ENCODE results near the gene ST6GALNAC5. TPM values are rescaled to one million over a fixed set of nuclear protein-coding genes. Genes with fewer than 3 reads are reported as not detected.
A peak's percentile ranks its signal among the peaks of the same experiment; 100 is the strongest.
"Not testable (repeated sequence)": the region's sequence is repeated elsewhere in the genome, so short reads cannot be mapped to it uniquely, and the experiment has no call there.

Gene ST6GALNAC5
- polyA plus RNA-seq, 4 donors: 0.90 to 4.0 TPM; not detected in 2

DNA sequence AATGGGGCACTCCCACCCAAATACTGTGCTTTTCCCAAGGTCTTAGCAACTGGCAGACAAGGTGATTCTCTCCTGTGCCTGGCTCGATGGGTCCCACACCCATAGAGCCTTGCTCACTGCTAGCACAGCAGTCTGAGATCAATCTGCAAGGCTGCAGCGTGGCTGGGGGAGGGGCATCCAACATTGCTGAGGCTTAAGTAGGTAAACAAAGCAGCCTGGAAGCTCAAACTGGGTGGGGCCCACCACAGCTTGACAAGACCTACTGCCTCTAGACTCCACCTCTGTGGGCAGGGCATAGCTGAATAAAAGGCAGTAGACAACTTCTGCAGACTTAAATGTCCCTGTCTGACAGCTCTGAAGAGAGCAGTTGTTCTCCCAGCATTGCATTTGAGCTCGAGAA, 114.0 kb downstream of the ST6GALNAC5 start:
- H3K4me1 ChIP-seq (ENCODE audit: control insufficient read depth in 3 of 3, insufficient read depth in 2 of 3, low read depth in 1 of 3, low read length in 2 of 3); H3K27ac ChIP-seq (ENCODE audit: low read depth in 1 of 3, low read length in 2 of 3); H3K9me3 ChIP-seq (ENCODE audit: control insufficient read depth in 2 of 2, insufficient read depth in 1 of 2, low read depth in 1 of 2, low read length in 1 of 2); H3K36me3 ChIP-seq (ENCODE audit: control insufficient read depth in 3 of 3, insufficient read depth in 2 of 3, low read depth in 1 of 3, low read length in 3 of 3); H3K27me3 ChIP-seq (ENCODE audit: control insufficient read depth in 3 of 3, insufficient read depth in 3 of 3, low read length in 3 of 3); FAIRE-seq; H3K4me3 ChIP-seq (ENCODE audit: low read depth in 1 of 3, low read length in 3 of 3); DNase-seq: not testable (repeated sequence)
- 19 to 43% (median 23%) methylated on average over 3 of the region's 3 CpGs for WGBS, 3 donors

- 72 to 79% (median 73%) methylated on average over 2 of the region's 2 CpGs for WGBS, 3 donors
- FAIRE-seq (no peak), DNase-seq (no peak)
- H3K27me3 ChIP-seq (ENCODE audit: control insufficient read depth in 3 of 3, insufficient read depth in 3 of 3, low read length in 3 of 3): no peaks in the 10 kb centered on the region
- H3K36me3 ChIP-seq (ENCODE audit: control insufficient read depth in 3 of 3, insufficient read depth in 2 of 3, low read depth in 1 of 3, low read length in 3 of 3): no peaks in the 10 kb centered on the region
- no peak overlapping the region for H3K4me3 ChIP-seq (ENCODE audit: low read depth in 1 of 3, low read length in 3 of 3)
- no peaks in the 10 kb centered on the region for H3K9me3 ChIP-seq (ENCODE audit: control insufficient read depth in 2 of 2, insufficient read depth in 1 of 2, low read depth in 1 of 2, low read length in 1 of 2)
- no peak overlapping the region for H3K27ac ChIP-seq (ENCODE audit: low read depth in 1 of 3, low read length in 2 of 3)
- H3K4me1 ChIP-seq (ENCODE audit: control insufficient read depth in 3 of 3, insufficient read depth in 2 of 3, low read depth in 1 of 3, low read length in 2 of 3): no peaks in the 10 kb centered on the region
These were observed 122.7 kb downstream of the ST6GALNAC5 start for GRCh38 chr1:76989976-76990375.

GRCh38 chr1:76993036-76993435, 125.8 kb downstream of the ST6GALNAC5 start:
- Histone ChIP-seq H3K27ac (ENCODE audit: low read depth in 1 of 3, low read length in 2 of 3) (peak overlapping the region in 1 of 3 donors; percentile 6), H3K36me3 (ENCODE audit: control insufficient read depth in 3 of 3, insufficient read depth in 2 of 3, low read depth in 1 of 3, low read length in 3 of 3) (no peaks in the 10 kb centered on the region), H3K4me1 (ENCODE audit: control insufficient read depth in 3 of 3, insufficient read depth in 2 of 3, low read depth in 1 of 3, low read length in 2 of 3) (no peaks in the 10 kb centered on the region), H3K4me3 (ENCODE audit: low read depth in 1 of 3, low read length in 3 of 3) (no peak overlapping the region), H3K9me3 (ENCODE audit: control insufficient read depth in 2 of 2, insufficient read depth in 1 of 2, low read depth in 1 of 2, low read length in 1 of 2) (no peaks in the 10 kb centered on the region), H3K27me3 (ENCODE audit: control insufficient read depth in 3 of 3, insufficient read depth in 3 of 3, low read length in 3 of 3) (no peaks in the 10 kb centered on the region)
- FAIRE-seq: no peak
- WGBS, 3 donors: 77 to 98% (median 92%) methylated on average over 1 of the region's 1 CpG
- no peak for DNase-seq

- Histone ChIP-seq H3K36me3 (ENCODE audit: control insufficient read depth in 3 of 3, insufficient read depth in 2 of 3, low read depth in 1 of 3, low read length in 3 of 3) (no peaks in the 10 kb centered on the region), H3K4me3 (ENCODE audit: low read depth in 1 of 3, low read length in 3 of 3) (no peak overlapping the region), H3K4me1 (ENCODE audit: control insufficient read depth in 3 of 3, insufficient read depth in 2 of 3, low read depth in 1 of 3, low read length in 2 of 3) (no peaks in the 10 kb centered on the region), H3K9me3 (ENCODE audit: control insufficient read depth in 2 of 2, insufficient read depth in 1 of 2, low read depth in 1 of 2, low read length in 1 of 2) (no peaks in the 10 kb centered on the region), H3K27me3 (ENCODE audit: control insufficient read depth in 3 of 3, insufficient read depth in 3 of 3, low read length in 3 of 3) (no peaks in the 10 kb centered on the region), H3K27ac (ENCODE audit: low read depth in 1 of 3, low read length in 2 of 3) (no peak overlapping the region)
- no peak for FAIRE-seq
- DNase-seq: no peak
- 84 to 92% (median 86%) methylated on average over 4 of the region's 4 CpGs for WGBS, 3 donors
These were observed 131.4 kb downstream of the ST6GALNAC5 start for GRCh38 chr1:76998582-76999223.

DNA sequence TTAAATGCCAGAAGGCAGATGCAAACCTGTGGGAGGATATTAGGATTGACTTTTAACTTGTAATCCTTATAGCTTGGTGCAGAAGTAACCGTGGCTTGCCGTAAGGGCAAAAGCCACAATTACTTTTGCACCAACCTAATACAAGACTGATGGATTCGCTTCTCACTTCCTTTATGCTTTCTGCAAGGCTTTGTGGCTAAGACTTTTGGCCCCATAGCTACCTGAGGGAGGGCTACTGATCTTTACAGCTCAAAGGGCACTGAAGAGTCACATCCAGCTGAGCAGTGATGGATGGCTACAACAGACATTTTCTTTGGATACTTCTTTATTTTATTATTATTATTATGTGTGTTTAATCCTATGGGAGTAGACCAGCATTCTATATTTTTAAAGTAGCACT, 140.4 kb downstream of the ST6GALNAC5 start:
- H3K4me1 ChIP-seq (ENCODE audit: control insufficient read depth in 3 of 3, insufficient read depth in 2 of 3, low read depth in 1 of 3, low read length in 2 of 3): no peaks in the 10 kb centered on the region
- H3K36me3 ChIP-seq (ENCODE audit: control insufficient read depth in 3 of 3, insufficient read depth in 2 of 3, low read depth in 1 of 3, low read length in 3 of 3): no peaks in the 10 kb centered on the region
- no peaks in the 10 kb centered on the region for H3K9me3 ChIP-seq (ENCODE audit: control insufficient read depth in 2 of 2, insufficient read depth in 1 of 2, low read depth in 1 of 2, low read length in 1 of 2)
- H3K27ac ChIP-seq (ENCODE audit: low read depth in 1 of 3, low read length in 2 of 3): no peak overlapping the region
- H3K27me3 ChIP-seq (ENCODE audit: control insufficient read depth in 3 of 3, insufficient read depth in 3 of 3, low read length in 3 of 3): no peaks in the 10 kb centered on the region
- WGBS, 3 donors: 75 to 91% (median 85%) methylated on average over 3 of the region's 3 CpGs
- no peak overlapping the region for H3K4me3 ChIP-seq (ENCODE audit: low read depth in 1 of 3, low read length in 3 of 3)
- DNase-seq: no peak
- FAIRE-seq: no peak

DNA sequence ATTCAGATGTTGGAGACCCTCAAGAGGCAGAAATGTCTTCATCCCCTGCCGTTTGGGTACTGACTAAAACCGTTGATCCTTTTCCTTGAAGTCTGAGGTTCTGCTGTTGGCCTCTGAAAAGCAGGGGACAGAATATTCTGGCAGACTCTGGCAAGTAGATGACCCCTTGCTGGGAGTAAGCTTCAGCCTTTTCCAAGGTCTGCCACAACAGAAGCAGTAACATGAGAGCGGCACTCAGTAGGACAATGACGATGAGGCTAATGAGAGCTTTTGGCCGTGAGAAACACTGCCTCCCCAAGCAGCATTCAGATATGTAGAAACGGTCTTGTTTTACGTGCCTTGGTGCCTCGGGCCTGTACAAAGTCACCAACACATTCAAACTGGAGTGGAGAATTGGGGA, 143.7 kb downstream of the ST6GALNAC5 start:
- Histone ChIP-seq H3K9me3 (ENCODE audit: control insufficient read depth in 2 of 2, insufficient read depth in 1 of 2, low read depth in 1 of 2, low read length in 1 of 2) (no peaks in the 10 kb centered on the region), H3K36me3 (ENCODE audit: control insufficient read depth in 3 of 3, insufficient read depth in 2 of 3, low read depth in 1 of 3, low read length in 3 of 3) (no peaks in the 10 kb centered on the region), H3K4me3 (ENCODE audit: low read depth in 1 of 3, low read length in 3 of 3) (no peak overlapping the region), H3K27me3 (ENCODE audit: control insufficient read depth in 3 of 3, insufficient read depth in 3 of 3, low read length in 3 of 3) (no peaks in the 10 kb centered on the region), H3K4me1 (ENCODE audit: control insufficient read depth in 3 of 3, insufficient read depth in 2 of 3, low read depth in 1 of 3, low read length in 2 of 3) (no peaks in the 10 kb centered on the region), H3K27ac (ENCODE audit: low read depth in 1 of 3, low read length in 2 of 3) (no peak overlapping the region)
- FAIRE-seq (no peak), DNase-seq (no peak)
- 66 to 74% (median 74%) methylated on average over 8 of the region's 8 CpGs for WGBS, 3 donors

DNA sequence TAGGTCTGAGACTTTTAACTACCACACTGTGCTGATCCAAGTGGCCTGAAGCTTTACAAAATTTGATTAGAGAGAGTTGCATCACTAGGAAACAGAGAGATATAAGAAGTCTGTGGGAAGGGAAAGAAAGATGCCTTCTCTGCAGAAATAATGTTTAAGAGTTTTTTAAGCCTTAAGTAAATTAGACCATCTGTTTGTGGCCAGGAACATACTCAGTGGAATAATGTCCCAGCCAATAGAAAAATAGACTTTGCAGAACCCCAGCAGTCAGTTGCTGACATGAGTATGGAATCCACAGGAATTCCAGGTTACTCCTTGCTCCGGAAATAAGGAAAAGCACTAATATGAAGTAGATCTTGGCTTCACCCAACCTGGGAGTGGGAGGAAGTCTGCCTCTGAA, 144.8 kb downstream of the ST6GALNAC5 start:
- Histone ChIP-seq H3K4me3 (ENCODE audit: low read depth in 1 of 3, low read length in 3 of 3) (no peak overlapping the region), H3K4me1 (ENCODE audit: control insufficient read depth in 3 of 3, insufficient read depth in 2 of 3, low read depth in 1 of 3, low read length in 2 of 3) (no peaks in the 10 kb centered on the region), H3K27me3 (ENCODE audit: control insufficient read depth in 3 of 3, insufficient read depth in 3 of 3, low read length in 3 of 3) (no peaks in the 10 kb centered on the region), H3K27ac (ENCODE audit: low read depth in 1 of 3, low read length in 2 of 3) (no peak overlapping the region), H3K36me3 (ENCODE audit: control insufficient read depth in 3 of 3, insufficient read depth in 2 of 3, low read depth in 1 of 3, low read length in 3 of 3) (no peaks in the 10 kb centered on the region), H3K9me3 (ENCODE audit: control insufficient read depth in 2 of 2, insufficient read depth in 1 of 2, low read depth in 1 of 2, low read length in 1 of 2) (no peaks in the 10 kb centered on the region)
- no peak for FAIRE-seq
- 68 to 89% (median 71%) methylated on average over 1 of the region's 1 CpG for WGBS, 3 donors
- DNase-seq: no peak

DNA sequence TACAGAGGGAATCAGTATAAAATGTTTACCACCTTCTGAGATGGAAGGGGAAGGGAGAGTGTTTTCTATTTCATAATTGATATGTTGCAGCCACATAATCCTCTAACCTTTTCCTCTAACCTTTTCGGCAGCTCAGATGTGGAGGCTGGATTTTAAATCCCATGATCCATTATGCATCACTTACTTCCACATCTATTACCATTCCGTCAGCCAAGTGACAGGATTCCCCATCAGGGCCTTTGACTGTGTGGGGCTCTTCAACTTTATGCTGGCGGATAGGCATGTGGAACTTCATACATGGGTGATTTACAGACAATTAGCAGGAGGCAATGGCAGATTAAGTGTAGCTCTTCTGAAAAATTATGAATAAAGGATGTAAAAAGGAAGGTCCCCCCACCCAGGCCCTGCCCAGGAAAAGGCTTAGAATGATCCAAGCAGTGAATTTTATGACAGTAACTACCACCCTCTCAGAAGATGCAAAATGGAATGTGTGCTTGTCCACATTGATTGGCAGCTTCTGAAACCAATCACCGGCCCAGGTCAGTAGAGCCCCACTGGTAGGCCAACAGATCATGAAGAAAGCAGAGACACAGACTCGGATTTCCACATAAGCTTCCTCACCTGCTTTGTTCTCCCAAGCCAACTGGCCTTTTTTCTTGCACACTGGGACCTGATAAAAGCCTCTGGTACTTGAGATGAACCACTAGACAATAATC, 147.0 kb downstream of the ST6GALNAC5 start:
- no peaks in the 10 kb centered on the region for H3K27me3 ChIP-seq (ENCODE audit: control insufficient read depth in 3 of 3, insufficient read depth in 3 of 3, low read length in 3 of 3)
- FAIRE-seq (no peak), DNase-seq (no peak)
- H3K9me3 ChIP-seq (ENCODE audit: control insufficient read depth in 2 of 2, insufficient read depth in 1 of 2, low read depth in 1 of 2, low read length in 1 of 2): no peaks in the 10 kb centered on the region
- no peak overlapping the region for H3K27ac ChIP-seq (ENCODE audit: low read depth in 1 of 3, low read length in 2 of 3)
- no peaks in the 10 kb centered on the region for H3K36me3 ChIP-seq (ENCODE audit: control insufficient read depth in 3 of 3, insufficient read depth in 2 of 3, low read depth in 1 of 3, low read length in 3 of 3)
- WGBS, 3 donors: 86 to 87% (median 87%) methylated on average over 5 of the region's 5 CpGs
- H3K4me3 ChIP-seq (ENCODE audit: low read depth in 1 of 3, low read length in 3 of 3): no peak overlapping the region
- no peaks in the 10 kb centered on the region for H3K4me1 ChIP-seq (ENCODE audit: control insufficient read depth in 3 of 3, insufficient read depth in 2 of 3, low read depth in 1 of 3, low read length in 2 of 3)
